ENCODE measurements around the gene SP7. TPM values are rescaled to one million over a fixed set of nuclear protein-coding genes. Genes with fewer than 3 reads are reported as not detected.
A peak's percentile ranks its signal among the peaks of the same experiment; 100 is the strongest.

The SP7 gene
- total and polyA plus RNA-seq, 2 experiments from 2014 or later, result 0.17 TPM; not detected in 1

- Histone ChIP-seq H3K79me2 (replicated peaks; ENCODE audit: insufficient read depth) (no peaks in the 10 kb centered on the region), H3F3A (replicated peaks; ENCODE audit: low read depth) (no peaks in the 10 kb centered on the region), H3K4me1 (ENCODE audit: insufficient read depth) (no peaks in the 10 kb centered on the region), H3K36me3 (ENCODE audit: insufficient read depth) (no peaks in the 10 kb centered on the region), H4K20me1 (replicated peaks; ENCODE audit: insufficient read depth) (no peaks in the 10 kb centered on the region), H3K27me3 (ENCODE audit: insufficient read depth) (no peaks in the 10 kb centered on the region), H3K9me2 (ENCODE audit: insufficient read depth) (no peaks in the 10 kb centered on the region), H3K4me3 (no peak overlapping the region), H3K4me2 (no peak overlapping the region), H3K27ac (ENCODE audit: low read depth) (no peak overlapping the region), H2AFZ (peak overlapping the region; percentile 44)
- Mint-ChIP-seq H3K4me3 (no peak overlapping the region), H3K4me1 (peaks cover 4% of the 10 kb centered on the region; the same call in 2 of the 3 replicates), H3K27me3 (ENCODE audit: insufficient read depth, low read depth, poor library complexity) (no peaks in the 10 kb centered on the region), H3K36me3 (ENCODE audit: low read depth) (no peaks in the 10 kb centered on the region), H3K9me3 (no peaks in the 10 kb centered on the region), H3K27ac (no peak overlapping the region)
- ATAC-seq (peak; percentile 99), DNase-seq (ENCODE audit: low spot score) (peak; percentile 95)
- no peak for TF ChIP-seq ZNF114 (CRISPR knock-in tag; IDR thresholded peaks at IDR 0.05)
- no peak for TF ChIP-seq EZH2phosphoT487 (IDR thresholded peaks at IDR 0.05; ENCODE audit: unreplicated experiment)
- TF ChIP-seq ETS1 (IDR thresholded peaks at IDR 0.05), result no peak
- no peak for TF ChIP-seq ZNF331 (CRISPR knock-in tag; IDR thresholded peaks at IDR 0.05; ENCODE audit: low read depth)
- no peak for TF ChIP-seq STAT1 (IDR thresholded peaks at IDR 0.05; ENCODE audit: unreplicated experiment)
- no peak for TF ChIP-seq EZH2 (IDR thresholded peaks at IDR 0.05; ENCODE audit: low read depth, unreplicated experiment)
- peak; percentile 96 to 99 for TF ChIP-seq CTCF (conservative IDR thresholded peaks at IDR 0.05; ENCODE audit: low read depth in 2 of 2)
Observed at GRCh38 chr12:53352331-53353256, 16.4 kb upstream of the SP7 start.

GRCh38 chr12:53347905-53348304 lies 11.8 kb upstream of the SP7 start:
- Histone ChIP-seq H3K36me3 (ENCODE audit: insufficient read depth) (no peaks in the 10 kb centered on the region), H3K27me3 (ENCODE audit: insufficient read depth) (peaks cover 33% of the 10 kb centered on the region), H3K79me2 (replicated peaks; ENCODE audit: insufficient read depth) (no peaks in the 10 kb centered on the region), H4K20me1 (replicated peaks; ENCODE audit: insufficient read depth) (no peaks in the 10 kb centered on the region), H3K4me1 (ENCODE audit: insufficient read depth) (peaks cover 23% of the 10 kb centered on the region), H2AFZ (no peak overlapping the region), H3K9me2 (ENCODE audit: insufficient read depth) (no peaks in the 10 kb centered on the region), H3K4me3 (no peak overlapping the region), H3K4me2 (no peak overlapping the region), H3K27ac (ENCODE audit: low read depth) (no peak overlapping the region), H3F3A (replicated peaks; ENCODE audit: low read depth) (0 out of 2 replicates have a peak, but pooled peaks cover 8% of the 10 kb centered on the region)
- peaks cover 4% of the 10 kb centered on the region; the same call in 1 of the 3 replicates for H3K9me3 Mint-ChIP-seq
- DNase-seq (ENCODE audit: low spot score) (no peak), ATAC-seq (no peak)
- TF ChIP-seq POLR2AphosphoS5 (IDR thresholded peaks at IDR 0.05; ENCODE audit: low read depth) (no peak), ZNF462 (CRISPR knock-in tag; IDR thresholded peaks at IDR 0.05) (no peak), ETS1 (IDR thresholded peaks at IDR 0.05) (no peak)
- H3K4me1 Mint-ChIP-seq, result peaks cover 14% of the 10 kb centered on the region; the same call in 2 of the 3 replicates
- H3K27ac Mint-ChIP-seq, result no peak overlapping the region
- no peak overlapping the region for H3K4me3 Mint-ChIP-seq
- H3K27me3 Mint-ChIP-seq (ENCODE audit: insufficient read depth, low read depth, poor library complexity), result peaks cover 14% of the 10 kb centered on the region
- no peaks in the 10 kb centered on the region for H3K36me3 Mint-ChIP-seq (ENCODE audit: low read depth)
